ENCODE data around the gene P2RY2.
A peak's percentile ranks its signal among the peaks of the same experiment; 100 is the strongest.

P2RY2 gene

GRCh38 chr11:73277467-73277866 lies 59.4 kb downstream of the P2RY2 start:
- TF ChIP-seq, protein P1, sequence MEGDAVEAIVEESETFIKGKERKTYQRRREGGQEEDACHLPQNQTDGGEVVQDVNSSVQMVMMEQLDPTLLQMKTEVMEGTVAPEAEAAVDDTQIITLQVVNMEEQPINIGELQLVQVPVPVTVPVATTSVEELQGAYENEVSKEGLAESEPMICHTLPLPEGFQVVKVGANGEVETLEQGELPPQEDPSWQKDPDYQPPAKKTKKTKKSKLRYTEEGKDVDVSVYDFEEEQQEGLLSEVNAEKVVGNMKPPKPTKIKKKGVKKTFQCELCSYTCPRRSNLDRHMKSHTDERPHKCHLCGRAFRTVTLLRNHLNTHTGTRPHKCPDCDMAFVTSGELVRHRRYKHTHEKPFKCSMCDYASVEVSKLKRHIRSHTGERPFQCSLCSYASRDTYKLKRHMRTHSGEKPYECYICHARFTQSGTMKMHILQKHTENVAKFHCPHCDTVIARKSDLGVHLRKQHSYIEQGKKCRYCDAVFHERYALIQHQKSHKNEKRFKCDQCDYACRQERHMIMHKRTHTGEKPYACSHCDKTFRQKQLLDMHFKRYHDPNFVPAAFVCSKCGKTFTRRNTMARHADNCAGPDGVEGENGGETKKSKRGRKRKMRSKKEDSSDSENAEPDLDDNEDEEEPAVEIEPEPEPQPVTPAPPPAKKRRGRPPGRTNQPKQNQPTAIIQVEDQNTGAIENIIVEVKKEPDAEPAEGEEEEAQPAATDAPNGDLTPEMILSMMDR (IDR thresholded peaks at IDR 0.05; ENCODE audit: insufficient read depth, low read length): no peak
- TF ChIP-seq GABPA (IDR thresholded peaks at IDR 0.05; ENCODE audit: low read depth) (no peak), SPI1 (IDR thresholded peaks at IDR 0.05; ENCODE audit: borderline replicate concordance, low read depth) (no peak), POLR2AphosphoS5 (IDR thresholded peaks at IDR 0.05; ENCODE audit: low read depth) (no peak), REST (IDR thresholded peaks at IDR 0.05; ENCODE audit: insufficient replicate concordance, low read depth) (no peak)
- no peaks in the 10 kb centered on the region for H3K27me3 ChIP-seq (ENCODE audit: insufficient read depth, poor library complexity, severe bottlenecking)
- H3K4me3 ChIP-seq (replicated peaks; ENCODE audit: insufficient read depth, low read length): no peak overlapping the region
- DNase-seq (ENCODE audit: low read depth in 1 of 2, low spot score in 1 of 2): no peak
- no peak overlapping the region for H3K27ac ChIP-seq (replicated peaks)

DNA sequence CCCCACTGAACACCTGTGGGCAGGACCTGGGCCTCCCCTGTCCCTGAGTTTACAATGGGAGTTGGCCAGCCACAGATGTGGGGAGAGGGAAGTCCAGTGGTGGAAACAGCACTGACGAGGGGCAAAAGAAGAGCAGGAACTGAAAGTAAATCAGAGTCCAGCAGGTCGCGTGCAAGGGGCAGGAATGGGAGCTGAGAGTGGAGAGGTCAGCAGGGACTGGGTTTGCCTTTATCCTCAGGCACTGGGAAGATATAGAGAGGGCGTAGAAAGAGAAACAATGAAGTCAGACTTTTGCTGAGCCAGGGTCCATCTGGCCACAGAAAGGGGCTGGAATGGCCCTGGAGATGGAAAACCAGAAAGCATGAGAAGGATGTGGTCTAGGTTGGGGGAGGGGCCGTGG lies 62.5 kb downstream of the P2RY2 start:
- Histone ChIP-seq H3K27ac (replicated peaks) (no peak overlapping the region), H3K4me3 (replicated peaks; ENCODE audit: insufficient read depth, low read length) (no peak overlapping the region), H3K27me3 (ENCODE audit: insufficient read depth, poor library complexity, severe bottlenecking) (no peaks in the 10 kb centered on the region)
- no peak for DNase-seq (ENCODE audit: low read depth in 1 of 2, low spot score in 1 of 2)
- no peak for TF ChIP-seq SPI1 (IDR thresholded peaks at IDR 0.05; ENCODE audit: borderline replicate concordance, low read depth)
- TF ChIP-seq GABPA (IDR thresholded peaks at IDR 0.05; ENCODE audit: low read depth): no peak
- no peak for TF ChIP-seq REST (IDR thresholded peaks at IDR 0.05; ENCODE audit: insufficient replicate concordance, low read depth)
- TF ChIP-seq, protein P1 (IDR thresholded peaks at IDR 0.05; ENCODE audit: insufficient read depth, low read length): no peak
- no peak for TF ChIP-seq POLR2AphosphoS5 (IDR thresholded peaks at IDR 0.05; ENCODE audit: low read depth)

GRCh38 chr11:73281201-73281741 lies 63.2 kb downstream of the P2RY2 start:
- Histone ChIP-seq H3K27ac (replicated peaks) (no peak overlapping the region), H3K27me3 (ENCODE audit: insufficient read depth, poor library complexity, severe bottlenecking) (no peaks in the 10 kb centered on the region), H3K4me3 (replicated peaks; ENCODE audit: insufficient read depth, low read length) (no peak overlapping the region)
- no peak for TF ChIP-seq REST (IDR thresholded peaks at IDR 0.05; ENCODE audit: insufficient replicate concordance, low read depth)
- 0 out of 2 replicates have a peak, but pooled peaks have one; percentile 29 for TF ChIP-seq SPI1 (IDR thresholded peaks at IDR 0.05; ENCODE audit: borderline replicate concordance, low read depth)
- DNase-seq (ENCODE audit: low read depth in 1 of 2, low spot score in 1 of 2): no peak
